HepG2 (cell line): ENCODE results near the gene RAN. TPM values are rescaled to one million over a fixed set of nuclear protein-coding genes. Genes with fewer than 3 reads are reported as not detected.

ENCODE experiments used
- ARNTL ChIP-seq: sonication (generic); formaldehyde crosslinking; IDR thresholded peaks from 2 replicates; pipeline ENCODE4 v1.4.0; 2020; ENCODE audit warnings: mild to moderate bottlenecking, missing genetic modification reagents
- BCL6 ChIP-seq: IDR thresholded peaks from 2 replicates; pipeline ENCODE4 v1.6.1; 2016; ENCODE audit warnings: missing genetic modification reagents, missing compliant biosample characterization
- FOXA3 ChIP-seq: IDR thresholded peaks from 2 replicates; pipeline ENCODE4 v1.6.1; 2016; ENCODE audit warnings: missing genetic modification reagents, missing compliant biosample characterization
- HDAC2 ChIP-seq: sonication (generic); formaldehyde crosslinking; IDR thresholded peaks from 2 replicates; pipeline ENCODE4 v1.4.0; 2020; ENCODE audit warnings: missing genetic modification reagents
- HMGA1 ChIP-seq: sonication (generic); formaldehyde crosslinking; conservative IDR thresholded peaks from 2 replicates; pipeline ENCODE4 v1.4.0; 2020; ENCODE audit warnings: missing genetic modification reagents
- KAT8 ChIP-seq: IDR thresholded peaks from 2 replicates; pipeline ENCODE4 v1.6.1; 2016; ENCODE audit warnings: missing genetic modification reagents, missing compliant biosample characterization
- KDM2A ChIP-seq: sonication (generic); formaldehyde crosslinking; IDR thresholded peaks from 2 replicates; pipeline ENCODE4 v1.4.0; 2020; ENCODE audit warnings: low read depth, missing genetic modification reagents, borderline replicate concordance
- NCOR1 ChIP-seq: fragments of 200-600 bp; sonication (generic); IDR thresholded peaks from 2 replicates; pipeline ENCODE4 v1.7.0; 2017; ENCODE audit warnings: antibody characterized with exemption, low read length, borderline replicate concordance
- RBAK ChIP-seq: sonication (generic); formaldehyde crosslinking; IDR thresholded peaks from 2 replicates; pipeline ENCODE4 v1.5.1; 2020; ENCODE audit warnings: mild to moderate bottlenecking, missing genetic modification reagents
- REPIN1 ChIP-seq: sonication (generic); formaldehyde crosslinking; IDR thresholded peaks from 2 replicates; pipeline ENCODE4 v1.8.0; 2022; ENCODE audit warnings: missing genetic modification reagents, low read depth, mild to moderate bottlenecking, borderline replicate concordance
- SIN3B ChIP-seq: fragments of 150-350 bp; IDR thresholded peaks from 2 replicates; pipeline ENCODE4 v1.6.1; 2014; ENCODE audit warnings: low read length
- SMARCC2 ChIP-seq: fragments of 450-650 bp; IDR thresholded peaks from 2 replicates; pipeline ENCODE4 v1.6.1; 2017; ENCODE audit warnings: antibody characterized with exemption, mild to moderate bottlenecking
- TFAP4 ChIP-seq: sonication (generic); IDR thresholded peaks from 2 replicates; pipeline ENCODE4 v1.6.1; 2016; ENCODE audit warnings: low read depth, borderline replicate concordance
- THAP9 ChIP-seq: sonication (generic); formaldehyde crosslinking; IDR thresholded peaks from 2 replicates; pipeline ENCODE4; 2020; ENCODE audit warnings: missing genetic modification reagents, mild to moderate bottlenecking, borderline replicate concordance
- ZBTB37 ChIP-seq: sonication (generic); formaldehyde crosslinking; IDR thresholded peaks from 2 replicates; pipeline ENCODE4 v1.4.0; 2020; ENCODE audit warnings: mild to moderate bottlenecking, missing genetic modification reagents
- ZBTB39 ChIP-seq: sonication (generic); formaldehyde crosslinking; IDR thresholded peaks from 2 replicates; pipeline ENCODE4 v1.5.0; 2020; ENCODE audit warnings: missing genetic modification reagents
- ZFYVE20 ChIP-seq: sonication (generic); formaldehyde crosslinking; IDR thresholded peaks from 2 replicates; pipeline ENCODE4 v1.8.0; 2023; ENCODE audit warnings: low read depth, mild to moderate bottlenecking, moderate library complexity, missing genetic modification reagents, borderline replicate concordance
- ZNF317 ChIP-seq: sonication (generic); formaldehyde crosslinking; IDR thresholded peaks from 2 replicates; pipeline ENCODE4 v1.5.0; 2020; ENCODE audit warnings: mild to moderate bottlenecking, missing genetic modification reagents
- ZNF350 ChIP-seq: sonication (generic); formaldehyde crosslinking; IDR thresholded peaks from 2 replicates; pipeline ENCODE4 v1.4.0; 2020; ENCODE audit warnings: mild to moderate bottlenecking, low read depth, missing genetic modification reagents, borderline replicate concordance
- ZNF367 ChIP-seq: sonication (generic); formaldehyde crosslinking; IDR thresholded peaks from 2 replicates; pipeline ENCODE4 v1.4.0; 2020; ENCODE audit warnings: missing genetic modification reagents, borderline replicate concordance
- ZNF792 ChIP-seq: IDR thresholded peaks from 2 replicates; pipeline ENCODE4 v1.6.1; 2016
- ZNF883 ChIP-seq: sonication (generic); formaldehyde crosslinking; IDR thresholded peaks from 2 replicates; pipeline ENCODE4 v1.5.1; 2020; ENCODE audit warnings: mild to moderate bottlenecking, missing genetic modification reagents; ENCODE audit errors: not compliant biosample characterization
- polyA plus RNA-seq, 8 experiments: library from polyadenylated mRNA; depleted of rRNA in 3 of 8; stranded (reverse) in 7 of 8; unstranded in 1 of 8; fragments of >200 nt; fragmentation: Illumina TruSeq in 4 of 8; extraction: Trizol in 4 of 8; gene quantifications; 2 replicates each; pipeline versions ENCODE4 v1.2.1 to v1.2.3, GENCODE V29; 2011 to 2016; ENCODE audit warnings: low read depth in 4 of 8, missing spikeins in 1 of 8, mixed read lengths in 1 of 8; ENCODE audit not compliant: insufficient read depth in 1 of 8
- total RNA-seq, 5 experiments: library from RNA; depleted of rRNA; stranded (reverse); fragments of >200 nt; fragmentation: Illumina TruSeq; extraction: Trizol; gene quantifications; 2 replicates each; pipeline ENCODE4 v1.2.3, GENCODE V29; 2016; ENCODE audit warnings: low read depth in 1 of 5

RAN gene
- total and polyA plus RNA-seq, 2 of the 13 experiments (the other 11 are each of a cell fraction or from before 2014, with no cell fraction given): 1,335 to 1,630 TPM

- TF ChIP-seq ZNF350 (0 out of 2 replicates have a peak, but pooled peaks have one; percentile 44), TFAP4 (peak; percentile 26; the same call in 1 of the 2 replicates), FOXA3 (0 out of 2 replicates have a peak, but pooled peaks have one; percentile 29), BCL6 (CRISPR knock-in tag) (peak; percentile 44; the same call in 1 of the 2 replicates), SIN3B (no peak), NCOR1 (peak; percentile 35; the same call in 1 of the 2 replicates), ZNF367 (no peak), RBAK (0 out of 2 replicates have a peak, but pooled peaks have one; percentile 38), KAT8 (CRISPR knock-in tag) (peak; percentile 52), ZFYVE20 (CRISPR knock-in tag) (no peak), ZNF883 (peak; percentile 57), ZBTB39 (0 out of 2 replicates have a peak, but pooled peaks have one; percentile 14), KDM2A (CRISPR knock-in tag) (peak; percentile 52; the same call in 1 of the 2 replicates), REPIN1 (no peak), ZBTB37 (CRISPR knock-in tag) (no peak), SMARCC2 (no peak), HDAC2 (CRISPR knock-in tag) (peak; percentile 57; the same call in 1 of the 2 replicates), ZNF317 (peak; percentile 44; the same call in 1 of the 2 replicates), HMGA1 (no peak), ARNTL (CRISPR knock-in tag) (peak; percentile 79), THAP9 (CRISPR knock-in tag) (no peak), ZNF792 (CRISPR knock-in tag) (peak; percentile 35; the same call in 1 of the 2 replicates)
These were observed 32.7 kb upstream of the RAN start, which contains the start of gene STX2 (continued) for GRCh38 chr12:130838951-130839769.
